Large intestine (tissue), 3 donors: Measurements from ENCODE around the gene CLIC6. TPM values are rescaled to one million over a fixed set of nuclear protein-coding genes. Genes with fewer than 3 reads are reported as not detected.

ENCODE experiments used
- DNase-seq, 2 donors: peaks; one replicate each; pipeline versions ENCODE4 v3.0.0 to v3.0.0-alpha.2; 2013
- H3K27ac ChIP-seq: one replicate; pipeline ENCODE4 v1.5.1; 2013; ENCODE audit warnings: low read length
- H3K27me3 ChIP-seq: 2 replicates; pipeline ENCODE4 v1.6.1; 2013; ENCODE audit warnings: low read length; ENCODE audit not compliant: control insufficient read depth, insufficient read depth
- H3K36me3 ChIP-seq: 2 replicates; pipeline ENCODE4 v1.6.1; 2013; ENCODE audit warnings: low read length; ENCODE audit not compliant: control insufficient read depth, insufficient read depth
- H3K4me1 ChIP-seq: one replicate; pipeline ENCODE4 v1.6.1; 2013; ENCODE audit warnings: low read length; ENCODE audit not compliant: control insufficient read depth, insufficient read depth
- H3K4me3 ChIP-seq: one replicate; pipeline ENCODE4 v1.5.1; 2013; ENCODE audit warnings: low read length
- H3K9me3 ChIP-seq: one replicate; pipeline ENCODE4 v1.6.1; 2013; ENCODE audit warnings: mild to moderate bottlenecking, low read depth, low read length, moderate library complexity; ENCODE audit not compliant: control insufficient read depth
- WGBS: methylation state at CpG from one replicate; pipeline ENCODE4 v1.1.5; 2013; ENCODE audit warnings: low lambda C conversion rate; ENCODE audit not compliant: insufficient coverage; 5-methylcytosine and 5-hydroxymethylcytosine counted together
- polyA plus RNA-seq: library from polyadenylated mRNA; unstranded; fragments of 120-200 nt; gene quantifications from one replicate; pipeline ENCODE4 v1.2.1, GENCODE V29; 2013

CLIC6 gene
- polyA plus RNA-seq, 1 donor: 18.2 TPM

DNA sequence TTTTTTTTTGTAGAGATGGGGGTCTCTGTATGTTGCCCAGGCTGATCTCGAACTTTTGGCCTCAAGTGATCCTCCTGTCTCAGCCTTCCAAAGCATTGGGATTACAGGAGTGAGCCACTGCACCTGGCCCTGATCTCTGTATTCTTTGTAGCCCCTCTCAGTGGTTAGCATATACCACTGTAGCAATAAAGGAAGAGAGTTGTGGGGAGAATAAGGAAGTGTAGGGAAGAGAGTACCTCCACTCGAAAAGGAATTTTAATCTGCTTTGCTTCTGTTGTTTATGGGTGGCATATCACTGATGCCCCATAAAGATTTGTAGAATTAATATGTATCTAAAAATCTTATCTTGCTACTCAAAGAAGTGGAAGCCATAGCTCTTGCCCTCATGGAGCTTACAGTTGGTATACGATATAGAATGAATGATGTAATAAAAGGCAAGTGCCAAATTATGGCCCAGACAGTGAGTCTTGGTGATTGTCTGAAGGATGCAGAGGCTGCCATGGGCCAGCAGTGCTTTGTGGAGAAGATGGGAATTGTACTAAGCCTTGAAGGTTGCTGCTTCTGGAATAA, 96.0 kb downstream of the CLIC6 start:
- DNase-seq: no peak
- whole genome bisulfite sequencing: 83% methylated on average over 1 of the region's 3 CpGs
- Histone ChIP-seq H3K36me3 (no peaks in the 10 kb centered on the region), H3K4me1 (no peaks in the 10 kb centered on the region), H3K27me3 (no peaks in the 10 kb centered on the region), H3K27ac (no peak overlapping the region), H3K9me3 (no peaks in the 10 kb centered on the region), H3K4me3 (no peak overlapping the region)

DNA sequence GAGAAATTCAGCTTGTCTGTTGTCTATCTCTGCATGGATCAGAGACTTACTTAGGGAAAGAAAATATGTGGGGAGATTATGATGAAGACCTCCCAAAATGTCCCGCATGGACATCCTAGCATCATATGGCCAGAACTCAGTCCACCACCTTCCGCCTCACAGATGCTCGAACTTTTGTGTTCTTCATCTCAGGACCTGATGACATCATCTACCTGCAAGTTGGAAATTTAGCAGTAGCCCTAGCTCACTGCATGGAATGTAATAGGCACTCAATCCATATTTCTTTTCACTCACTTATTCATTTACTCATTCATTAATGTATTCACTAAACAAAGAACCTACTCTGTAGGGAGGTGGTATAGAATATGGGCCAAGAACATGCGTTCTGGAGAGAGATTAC, 96.8 kb downstream of the CLIC6 start:
- Histone ChIP-seq H3K9me3 (no peaks in the 10 kb centered on the region), H3K36me3 (no peaks in the 10 kb centered on the region), H3K27ac (no peak overlapping the region), H3K4me1 (no peaks in the 10 kb centered on the region), H3K4me3 (no peak overlapping the region), H3K27me3 (no peaks in the 10 kb centered on the region)
- 100% methylated on average over 2 of the region's 4 CpGs for WGBS
- DNase-seq: no peak

DNA sequence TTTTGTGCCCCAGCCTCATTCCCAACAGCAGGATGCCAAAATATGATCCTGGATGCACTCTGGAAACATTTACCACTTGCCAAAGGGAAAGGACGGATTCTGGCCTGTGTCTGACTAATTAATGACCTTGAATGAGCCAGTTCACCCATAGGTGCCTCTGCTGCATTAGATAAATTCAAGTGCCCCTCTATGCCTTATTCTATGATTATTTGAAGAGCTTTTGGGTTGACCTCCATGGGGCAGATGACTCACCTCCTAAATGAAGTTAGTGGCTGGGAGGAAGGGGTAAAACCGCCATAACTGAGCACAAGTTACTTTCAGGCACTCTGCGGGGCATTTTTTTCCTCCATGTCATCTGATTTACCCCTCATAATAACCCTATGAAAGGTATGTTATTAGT, 98.1 kb downstream of the CLIC6 start:
- no peak overlapping the region for H3K4me3 ChIP-seq

More for the DNA sequence above, 98.1 kb downstream of the CLIC6 start:
- WGBS: no CpG with 5 or more reads among the region's 3 CpGs
- no peak for DNase-seq
- Histone ChIP-seq H3K27ac (no peak overlapping the region), H3K9me3 (no peaks in the 10 kb centered on the region), H3K36me3 (no peaks in the 10 kb centered on the region), H3K4me1 (no peaks in the 10 kb centered on the region), H3K27me3 (no peaks in the 10 kb centered on the region)

Other genes with a start within 250 kb of the CLIC6 start
- gene SMIM34, start 245.0 kb upstream of the CLIC6 start, polyA plus RNA-seq: 0.09 TPM
- gene KCNE1, start 156.8 kb upstream of the CLIC6 start, polyA plus RNA-seq: 1.2 TPM
- 41.1 TPM for gene RCAN1, start 53.9 kb upstream of the CLIC6 start, polyA plus RNA-seq